Right atrium auricular region (tissue), 2 donors: ENCODE data around the gene USE1. TPM values are rescaled to one million over a fixed set of nuclear protein-coding genes. Genes with fewer than 3 reads are reported as not detected.

Experiments used
- DNase-seq: peaks from one replicate; pipeline ENCODE4 v3.0.0-alpha.2; 2019; ENCODE audit warnings: low spot score
- H3K27ac ChIP-seq, 2 donors: fragments of 200-600 bp; sonication (generic); 1 replicate in 1 of 2; 2 replicates in 1 of 2; pipeline ENCODE4 v1.5.1; 2016 to 2019
- H3K27me3 ChIP-seq, 2 donors: fragments of 200-600 bp; sonication (generic); one replicate each; pipeline versions ENCODE4 v1.5.1 to v1.6.0; 2017 to 2019
- H3K36me3 ChIP-seq: fragments of 200-600 bp; sonication (generic); one replicate; pipeline ENCODE4 v1.5.1; 2016
- H3K4me1 ChIP-seq, 2 donors: fragments of 200-600 bp; sonication (generic); one replicate each; pipeline versions ENCODE4 v1.5.1 to v1.6.0; 2017 to 2019
- H3K4me3 ChIP-seq, 2 donors: fragments of 200-600 bp; sonication (generic); 1 replicate in 1 of 2; 2 replicates in 1 of 2; pipeline ENCODE4 v1.5.1; 2017 to 2019; ENCODE audit warnings: mild to moderate bottlenecking in 1 of 2, moderate library complexity in 1 of 2
- H3K9me3 ChIP-seq, 2 donors: fragments of 200-600 bp; sonication (generic); one replicate each; pipeline ENCODE4 v1.5.1; 2019
- total RNA-seq, 2 donors: library from RNA; depleted of rRNA; stranded (reverse); fragments of >200 nt; gene quantifications; one replicate each; pipeline ENCODE4 v1.1.0, GENCODE V29; 2016
- TF ChIP-seq, protein P1 (sequence below), 2 donors: fragments of 200-600 bp; sonication (generic); IDR thresholded peaks; one replicate each; pipeline ENCODE4 v1.5.1; 2019; ENCODE audit warnings: antibody characterized with exemption in 2 of 2

Gene USE1, protein sequence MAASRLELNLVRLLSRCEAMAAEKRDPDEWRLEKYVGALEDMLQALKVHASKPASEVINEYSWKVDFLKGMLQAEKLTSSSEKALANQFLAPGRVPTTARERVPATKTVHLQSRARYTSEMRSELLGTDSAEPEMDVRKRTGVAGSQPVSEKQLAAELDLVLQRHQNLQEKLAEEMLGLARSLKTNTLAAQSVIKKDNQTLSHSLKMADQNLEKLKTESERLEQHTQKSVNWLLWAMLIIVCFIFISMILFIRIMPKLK
- total RNA-seq = 10 to 100 TPM; 17.5 to 18.4 TPM

DNA sequence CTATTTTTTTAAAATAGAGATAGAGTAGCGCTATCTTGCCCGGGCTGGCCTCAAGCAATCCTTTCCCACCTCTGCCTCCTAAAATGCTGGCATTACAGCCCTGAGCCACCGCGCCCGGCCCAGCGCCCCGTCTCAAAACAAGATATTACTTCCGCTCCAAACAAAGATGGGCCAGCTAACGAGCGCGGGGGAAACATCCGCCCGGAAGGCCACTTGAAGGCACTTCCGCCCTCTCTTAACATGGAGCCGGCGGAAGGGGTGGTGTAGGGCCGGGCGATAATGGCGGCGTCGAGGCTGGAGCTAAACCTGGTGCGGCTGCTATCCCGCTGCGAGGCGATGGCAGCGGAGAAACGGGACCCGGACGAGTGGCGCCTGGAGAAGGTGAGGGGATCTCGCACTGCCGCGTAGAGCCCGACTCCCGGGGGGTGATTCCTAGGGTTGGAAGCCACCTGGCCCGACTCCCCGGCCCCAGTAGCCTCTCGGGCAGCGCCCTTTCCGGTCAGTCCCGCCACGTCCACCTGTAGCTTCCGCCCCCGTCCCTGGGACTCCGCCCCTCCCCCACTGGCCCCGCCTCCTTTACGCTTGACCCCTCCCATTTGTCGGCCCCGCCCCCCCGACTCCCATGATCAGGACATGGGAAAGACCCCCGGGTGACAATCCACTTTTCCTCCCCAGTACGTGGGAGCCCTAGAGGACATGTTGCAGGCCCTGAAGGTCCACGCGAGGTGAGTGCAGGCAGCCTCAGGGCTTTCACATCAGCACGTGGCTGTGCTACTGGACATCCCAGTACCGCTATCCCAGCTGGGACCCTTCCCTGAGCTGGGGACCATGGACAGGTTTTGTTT lies at the start of gene USE1:
Gene USE1 (plus strand): TSS at position 231 of the 845 bp plus-strand sequence. CDS start 49 bp downstream, at position 280.
- no peaks in the 10 kb centered on the region for H3K27me3 ChIP-seq
- H3K27ac ChIP-seq = peak within 1 kb of the TSS; percentile 84 to 92
- H3K4me3 ChIP-seq = peak within 1 kb of the TSS; percentile 54 to 68
- no peaks in the 10 kb centered on the region for H3K9me3 ChIP-seq
- TF ChIP-seq, protein P1, sequence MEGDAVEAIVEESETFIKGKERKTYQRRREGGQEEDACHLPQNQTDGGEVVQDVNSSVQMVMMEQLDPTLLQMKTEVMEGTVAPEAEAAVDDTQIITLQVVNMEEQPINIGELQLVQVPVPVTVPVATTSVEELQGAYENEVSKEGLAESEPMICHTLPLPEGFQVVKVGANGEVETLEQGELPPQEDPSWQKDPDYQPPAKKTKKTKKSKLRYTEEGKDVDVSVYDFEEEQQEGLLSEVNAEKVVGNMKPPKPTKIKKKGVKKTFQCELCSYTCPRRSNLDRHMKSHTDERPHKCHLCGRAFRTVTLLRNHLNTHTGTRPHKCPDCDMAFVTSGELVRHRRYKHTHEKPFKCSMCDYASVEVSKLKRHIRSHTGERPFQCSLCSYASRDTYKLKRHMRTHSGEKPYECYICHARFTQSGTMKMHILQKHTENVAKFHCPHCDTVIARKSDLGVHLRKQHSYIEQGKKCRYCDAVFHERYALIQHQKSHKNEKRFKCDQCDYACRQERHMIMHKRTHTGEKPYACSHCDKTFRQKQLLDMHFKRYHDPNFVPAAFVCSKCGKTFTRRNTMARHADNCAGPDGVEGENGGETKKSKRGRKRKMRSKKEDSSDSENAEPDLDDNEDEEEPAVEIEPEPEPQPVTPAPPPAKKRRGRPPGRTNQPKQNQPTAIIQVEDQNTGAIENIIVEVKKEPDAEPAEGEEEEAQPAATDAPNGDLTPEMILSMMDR (IDR thresholded peaks at IDR 0.05) = no peak
- H3K36me3 ChIP-seq = peaks cover 34% of the 10 kb centered on the region
- H3K4me1 ChIP-seq = peaks cover 0 to 17% of the 10 kb centered on the region in 2 donors
- DNase-seq = peak; percentile 94

DNA sequence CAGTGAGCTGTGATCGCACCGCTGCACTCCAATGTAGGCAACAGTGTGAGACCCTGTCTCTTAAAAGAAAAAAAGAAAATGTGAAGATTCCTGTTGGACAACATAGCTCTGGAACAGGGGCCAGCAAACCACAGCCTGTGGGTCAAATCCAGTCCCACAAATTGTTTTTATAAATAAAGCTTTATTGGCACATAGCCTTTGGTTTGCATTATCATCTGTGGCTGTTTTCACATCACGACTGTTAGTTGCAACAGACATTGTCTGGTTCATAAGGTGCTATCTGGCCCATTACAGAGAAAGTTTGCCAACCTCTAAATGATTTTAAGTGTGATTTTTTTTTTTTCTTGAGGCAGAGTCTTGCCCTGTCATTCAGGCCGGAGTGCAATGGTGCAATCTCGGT lies 49.4 kb upstream of the USE1 start:
- TF ChIP-seq, protein P1 (IDR thresholded peaks at IDR 0.05) = no peak
- H3K36me3 ChIP-seq = peaks cover 74% of the 10 kb centered on the region
- no peaks in the 10 kb centered on the region for H3K4me1 ChIP-seq

DNA sequence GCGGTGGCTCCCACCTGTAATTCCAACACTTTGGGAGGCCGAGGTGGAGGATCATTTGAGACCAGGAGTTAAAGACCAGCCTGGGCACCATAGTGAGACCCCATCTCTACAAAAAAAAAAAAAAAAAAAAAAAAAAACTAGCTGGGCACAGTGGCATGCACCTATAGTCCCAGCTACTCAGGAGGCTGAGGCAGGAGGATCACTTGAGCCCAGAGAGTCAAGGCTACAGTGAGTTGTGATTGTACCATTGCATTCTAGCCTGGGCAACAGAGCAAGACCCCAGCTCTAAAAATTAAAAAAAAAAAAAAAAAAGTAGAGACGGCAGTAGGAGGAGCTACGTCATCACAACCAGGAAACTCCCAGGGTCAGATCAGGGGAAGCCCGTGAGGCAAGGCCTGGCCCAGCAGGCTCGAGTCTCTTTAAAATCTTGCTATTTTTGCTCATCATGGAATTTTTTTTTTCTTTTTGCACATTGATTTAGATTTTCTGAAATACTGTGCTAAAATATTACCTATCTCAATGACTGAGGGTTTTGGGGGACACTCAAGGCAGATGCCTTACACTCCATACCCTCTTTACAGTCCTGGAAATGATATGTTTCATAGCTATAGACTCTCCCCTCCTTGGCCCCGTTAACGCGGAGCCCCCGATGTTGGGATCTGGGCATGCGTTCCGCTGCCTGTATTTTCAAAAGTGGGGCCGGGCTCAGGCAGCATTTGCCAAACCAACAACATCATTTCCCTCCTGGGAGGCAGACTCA lies 44.4 kb upstream of the USE1 start:
- Histone ChIP-seq H3K36me3 (peaks cover 71% of the 10 kb centered on the region), H3K4me3 (no peak overlapping the region)

More for the DNA sequence above, 49.4 kb upstream of the USE1 start:
- Histone ChIP-seq H3K27ac (no peak overlapping the region), H3K27me3 (no peaks in the 10 kb centered on the region), H3K9me3 (no peaks in the 10 kb centered on the region), H3K4me3 (no peak overlapping the region)
- DNase-seq = no peak

DNA sequence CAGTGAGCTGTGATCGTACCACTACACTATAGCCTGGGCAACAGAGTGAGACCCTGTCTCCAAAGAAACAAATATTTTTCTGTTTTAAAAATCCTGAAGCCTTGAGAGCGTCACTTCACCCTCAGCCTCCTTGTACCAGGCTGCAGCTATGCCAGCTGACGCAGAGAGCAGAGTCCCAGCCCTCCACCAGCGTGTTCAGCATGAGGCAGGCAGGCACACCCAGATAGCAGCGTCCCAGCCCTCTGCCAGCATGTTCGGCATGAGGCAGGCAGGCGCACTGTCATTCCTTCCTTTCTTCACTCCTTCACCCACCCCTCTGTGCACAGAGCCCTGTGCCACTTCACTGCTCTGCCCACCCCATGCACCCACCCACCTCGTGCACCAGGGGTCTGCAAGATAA lies 43.3 kb upstream of the USE1 start:
- no peak overlapping the region for H3K4me3 ChIP-seq
- no peak overlapping the region for H3K27ac ChIP-seq
- no peak for DNase-seq
- peaks cover 67% of the 10 kb centered on the region for H3K36me3 ChIP-seq
- TF ChIP-seq, protein P1 (IDR thresholded peaks at IDR 0.05) = no peak
- H3K27me3 ChIP-seq = no peaks in the 10 kb centered on the region
- H3K9me3 ChIP-seq = no peaks in the 10 kb centered on the region
- no peaks in the 10 kb centered on the region for H3K4me1 ChIP-seq

More for the DNA sequence above, 44.4 kb upstream of the USE1 start:
- no peak overlapping the region for H3K27ac ChIP-seq
- no peaks in the 10 kb centered on the region for H3K27me3 ChIP-seq
- no peaks in the 10 kb centered on the region for H3K4me1 ChIP-seq
- TF ChIP-seq, protein P1 (IDR thresholded peaks at IDR 0.05) = no peak
- no peak for DNase-seq
- no peaks in the 10 kb centered on the region for H3K9me3 ChIP-seq

DNA sequence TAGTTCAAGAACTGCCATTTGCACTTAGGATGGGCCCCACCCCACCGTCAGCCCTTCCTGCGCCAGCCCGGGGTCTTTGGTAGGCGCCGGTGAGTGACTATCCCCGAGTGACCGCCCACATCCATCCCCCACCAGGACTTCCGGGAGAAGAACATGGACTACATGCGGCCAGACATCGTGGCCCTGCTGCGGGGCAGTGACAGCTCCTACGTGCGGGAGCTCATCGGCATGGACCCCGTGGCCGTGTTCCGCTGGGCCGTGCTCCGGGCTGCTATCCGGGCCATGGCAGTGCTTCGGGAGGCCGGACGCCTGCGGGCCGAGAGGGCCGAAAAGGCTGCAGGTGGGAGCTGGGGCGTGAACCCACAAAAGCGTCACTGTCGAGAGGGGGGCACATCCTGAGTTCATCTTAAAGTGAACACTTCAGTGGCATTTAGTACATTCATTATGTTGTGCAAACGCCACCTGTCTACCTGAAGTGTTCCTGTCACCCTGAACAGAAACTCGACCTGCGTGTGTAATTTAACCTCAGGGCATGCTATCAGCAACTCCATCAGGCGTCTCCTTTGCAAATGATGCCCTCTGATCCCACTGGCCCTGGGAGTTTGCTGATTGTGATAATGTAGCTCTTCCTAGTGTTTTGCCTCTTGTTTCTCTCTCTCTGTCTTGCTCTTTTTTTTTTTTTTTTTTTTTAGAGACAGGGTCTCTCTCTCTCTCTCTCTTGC lies 42.4 kb upstream of the USE1 start:
- Histone ChIP-seq H3K9me3 (no peaks in the 10 kb centered on the region), H3K27me3 (no peaks in the 10 kb centered on the region), H3K27ac (no peak overlapping the region), H3K36me3 (peaks cover 69% of the 10 kb centered on the region), H3K4me3 (no peak overlapping the region), H3K4me1 (no peaks in the 10 kb centered on the region)
- TF ChIP-seq, protein P1 (IDR thresholded peaks at IDR 0.05) = no peak
- DNase-seq = no peak
